HG02798 (cell line): Measurements from ENCODE around the gene C12orf75.
"Not testable (repeated sequence)": the region's sequence is repeated elsewhere in the genome, so short reads cannot be mapped to it uniquely, and the experiment has no call there.

ENCODE experiments used
- ATAC-seq: cut with Tn5 transposase; IDR thresholded peaks from one replicate; pipeline ENCODE4 v1.9.1; 2021; ENCODE audit warnings: mild to moderate bottlenecking; ENCODE audit not compliant: unreplicated experiment, poor library complexity

The C12orf75 gene

DNA sequence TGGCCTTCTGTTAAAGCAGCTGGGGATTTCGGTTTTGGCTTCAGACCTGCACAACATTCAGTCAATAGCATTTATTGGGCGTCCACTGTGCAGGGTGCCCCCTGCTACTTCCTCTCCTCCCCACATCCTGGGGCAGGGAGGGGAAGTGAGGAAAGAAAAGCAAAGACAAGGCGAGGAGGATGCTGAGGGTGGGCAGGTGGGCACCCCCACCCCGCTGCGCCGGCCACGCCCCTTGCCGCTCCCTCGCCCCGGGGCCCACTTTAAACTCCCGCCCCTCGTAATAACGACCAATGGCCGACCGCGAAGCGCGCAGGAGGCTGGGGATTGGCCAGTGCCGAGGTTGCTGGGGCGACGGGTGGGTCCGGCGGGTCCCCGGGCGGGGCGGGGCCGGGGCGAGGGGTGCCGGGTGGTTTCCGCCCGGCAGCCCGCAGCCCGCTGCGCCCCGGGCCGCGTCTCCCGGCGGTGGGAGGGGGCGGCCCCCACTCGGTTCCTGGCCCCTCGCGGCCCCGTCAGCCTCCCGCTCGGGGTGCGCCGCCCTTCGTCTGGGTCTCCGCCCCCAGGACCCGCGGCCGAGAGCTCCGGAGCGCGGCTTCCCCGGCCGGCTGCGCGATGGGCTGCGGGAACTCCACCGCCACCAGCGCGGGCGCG, at the start of gene C12orf75:
Gene C12orf75, plus strand, starts transcription at position 409 of the 648 bp plus-strand sequence. Its CDS starts 201 bp downstream, at position 610.
- peak; percentile 93 for ATAC-seq

DNA sequence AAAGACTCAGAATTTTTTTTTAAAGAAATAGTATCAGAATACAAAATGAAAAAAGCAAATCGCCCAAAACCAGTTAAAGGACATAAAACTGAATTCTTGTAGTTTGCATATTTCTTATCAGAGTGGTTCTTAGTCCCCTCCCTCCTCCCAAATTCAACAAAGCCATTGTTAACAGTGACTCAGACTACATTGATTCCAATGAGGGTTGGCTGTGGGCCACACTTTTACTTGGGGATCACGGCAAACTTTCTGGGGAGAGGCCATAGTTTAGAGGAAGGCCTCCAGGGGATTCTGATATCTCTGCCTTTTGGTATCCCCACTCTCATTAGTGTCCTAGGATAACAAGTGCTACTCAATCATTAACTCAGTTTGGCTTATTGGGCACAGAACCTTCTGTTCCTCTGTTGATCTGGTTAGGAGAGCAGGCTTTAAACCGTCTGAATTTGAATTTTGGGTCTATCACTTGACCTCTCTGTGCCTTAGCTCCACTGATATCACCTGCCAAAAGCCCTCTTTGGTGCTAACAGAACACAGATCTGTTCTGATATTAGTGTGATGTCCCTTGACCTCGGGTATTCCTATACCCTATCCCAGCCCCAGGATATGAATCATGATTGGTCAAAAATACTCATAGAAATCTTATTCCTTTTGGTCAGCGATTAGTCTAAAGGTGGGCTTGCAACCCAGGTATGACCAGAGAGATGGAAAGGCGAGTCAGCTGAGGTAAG, 49.4 kb upstream of the C12orf75 start:
- no peak for ATAC-seq

DNA sequence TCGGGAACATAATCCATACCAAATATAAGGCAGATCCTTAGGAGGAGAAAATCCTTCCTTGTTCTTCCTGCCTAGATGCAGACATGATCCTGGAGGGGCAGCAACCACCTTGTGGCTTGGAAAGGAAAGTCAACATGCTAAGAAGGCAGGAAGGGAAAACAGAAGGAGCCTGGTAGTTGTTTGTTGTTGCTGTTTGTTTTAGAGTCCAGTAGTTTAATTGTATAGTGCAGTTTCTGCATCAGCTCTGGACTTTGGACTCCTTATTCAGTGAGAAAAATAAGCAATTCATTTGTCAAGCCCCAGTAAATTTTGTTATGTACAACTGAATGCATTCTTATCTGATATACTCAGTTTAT, 48.8 kb upstream of the C12orf75 start:
- no peak for ATAC-seq

DNA sequence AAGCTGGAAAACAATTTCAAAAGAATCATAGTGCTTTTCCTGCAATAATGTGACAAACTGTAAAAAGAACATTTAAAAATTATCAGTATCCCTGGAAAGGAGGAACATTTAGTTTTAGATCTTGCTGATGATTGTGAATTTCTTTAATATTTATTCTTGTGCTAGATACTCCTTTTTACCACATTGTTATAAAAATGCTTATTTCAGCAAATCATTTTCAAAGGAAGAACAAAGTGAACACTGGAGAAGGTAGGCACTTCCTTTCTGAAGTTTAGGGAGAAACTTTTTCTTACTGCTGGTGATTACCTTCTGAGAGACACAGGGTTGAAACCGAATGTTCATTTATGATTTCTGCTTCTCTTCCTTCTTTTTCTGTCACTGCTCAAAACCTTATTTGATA, 45.1 kb upstream of the C12orf75 start:
- no peak for ATAC-seq

DNA sequence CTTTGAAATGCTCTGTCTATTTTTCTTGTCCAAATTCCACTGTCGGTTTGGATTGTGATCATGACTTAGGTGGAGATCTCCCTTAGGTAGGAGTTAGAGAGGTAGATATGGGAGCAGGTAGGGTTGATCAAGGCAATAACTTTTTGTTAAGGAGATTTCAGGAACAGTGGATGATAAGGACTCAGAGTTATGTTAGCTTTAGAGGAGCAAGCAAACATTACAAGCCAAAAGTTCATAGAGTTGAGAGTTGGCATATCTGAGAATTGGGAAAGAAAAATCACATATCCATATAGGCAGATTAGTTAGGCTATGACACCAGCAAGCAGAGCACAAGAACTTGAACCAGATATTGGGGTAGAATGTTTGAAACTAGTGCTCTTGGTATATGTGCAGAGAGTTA, 43.1 kb upstream of the C12orf75 start:
- ATAC-seq = no peak

DNA sequence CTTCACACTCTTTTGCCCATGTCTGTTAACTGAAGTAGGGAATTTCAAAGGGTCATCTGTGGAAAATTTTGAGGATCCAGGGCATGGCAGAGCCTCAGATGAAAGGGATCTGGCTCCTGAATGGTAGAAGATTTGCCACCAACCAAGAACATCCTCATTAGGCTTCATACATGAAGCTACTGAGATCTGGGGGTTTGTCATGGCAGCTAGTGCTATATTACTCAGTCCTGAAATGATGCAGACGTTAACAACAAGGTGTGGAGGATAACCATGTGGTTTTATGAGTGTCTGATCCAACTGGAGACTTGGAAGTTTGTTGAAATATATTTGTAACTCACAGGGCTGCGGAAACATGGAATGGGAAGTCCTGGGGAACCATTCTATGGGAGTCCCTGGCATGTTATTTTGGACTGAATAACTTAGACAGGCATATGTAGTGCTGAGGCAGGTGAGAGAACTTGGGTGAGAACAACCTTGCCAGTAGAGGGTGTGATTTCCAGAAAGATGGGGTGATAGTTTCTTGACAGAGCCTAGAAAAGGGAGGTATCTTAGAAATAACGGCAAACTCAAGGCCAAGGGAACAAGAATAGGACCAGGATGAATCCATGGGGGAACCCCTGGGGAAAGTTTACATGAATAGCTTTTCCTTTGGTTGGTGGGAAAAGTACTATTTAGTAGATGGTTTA, 42.0 kb upstream of the C12orf75 start:
- ATAC-seq = no peak

DNA sequence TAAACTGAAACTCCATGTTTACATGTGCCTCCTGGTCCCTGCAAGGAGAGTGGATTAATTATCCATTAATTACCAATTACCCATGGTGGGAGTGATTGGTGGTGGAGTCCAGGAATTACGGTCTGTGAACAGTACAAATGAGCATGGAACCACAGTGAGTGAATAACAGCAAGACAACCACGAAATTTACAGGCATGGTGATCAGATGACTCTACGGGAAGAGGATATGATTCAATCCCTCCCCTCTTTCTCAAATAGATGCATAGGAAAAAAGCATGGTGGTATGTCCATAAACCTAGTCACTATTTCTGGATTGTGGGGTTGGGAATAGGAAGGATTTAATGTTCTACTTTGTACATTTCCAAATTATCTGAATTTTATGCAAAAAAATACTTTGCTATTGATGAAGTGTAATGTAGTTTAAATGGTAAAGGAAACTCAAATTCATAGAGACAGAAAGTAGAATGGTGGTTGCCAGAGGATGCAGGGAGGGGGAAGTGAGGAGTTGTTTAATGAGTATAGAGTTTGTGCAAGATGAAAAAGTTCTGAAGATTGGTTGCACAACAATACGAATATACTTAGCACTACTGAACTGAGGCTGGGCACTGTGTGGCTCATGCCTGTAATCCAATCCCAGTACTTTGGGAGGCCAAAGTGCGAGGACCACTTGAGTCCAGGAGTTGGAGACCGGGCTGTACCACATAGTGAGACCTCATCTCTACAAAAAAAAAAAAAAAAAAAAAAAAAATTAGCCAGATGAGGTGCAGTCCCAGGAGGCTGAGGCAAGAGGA, 41.2 kb upstream of the C12orf75 start:
- no peak for ATAC-seq

DNA sequence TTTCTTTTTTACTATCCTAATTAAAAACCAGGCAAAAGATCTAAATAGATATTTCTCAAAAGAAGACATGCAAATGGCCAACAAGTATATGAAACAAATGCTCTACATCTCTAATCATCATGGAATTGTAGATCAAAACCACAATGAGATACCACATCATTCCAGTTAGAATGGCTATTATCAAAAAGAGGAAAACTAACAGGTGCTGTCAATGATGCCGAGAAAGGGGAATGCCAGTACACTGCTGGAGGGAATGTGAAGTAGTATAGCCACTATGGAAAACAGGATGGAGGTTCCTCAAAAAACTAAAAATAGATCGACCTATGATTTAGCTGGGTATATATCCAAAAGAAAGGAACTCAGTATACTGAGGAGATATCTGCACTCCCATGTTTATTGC, 39.0 kb upstream of the C12orf75 start:
- no peak for ATAC-seq

DNA sequence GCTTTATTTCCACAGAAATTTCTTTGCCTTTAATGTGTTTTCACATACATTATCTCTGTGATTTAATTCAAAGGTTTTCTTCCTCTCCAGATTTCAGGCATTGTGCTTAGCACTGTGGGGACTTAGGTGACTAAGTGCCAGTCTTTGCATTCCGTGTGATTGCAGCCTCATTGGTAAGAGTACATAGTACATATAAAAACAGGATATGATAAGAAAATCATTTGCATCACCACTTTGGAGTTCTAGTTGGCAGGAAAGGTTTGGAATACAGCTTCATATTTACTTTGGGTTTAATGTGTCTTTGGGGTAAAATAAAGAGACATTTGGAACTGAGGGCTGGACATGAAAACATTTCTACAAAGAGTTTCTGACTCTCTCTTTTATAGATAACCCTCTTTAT, 37.8 kb upstream of the C12orf75 start:
- ATAC-seq = no peak

DNA sequence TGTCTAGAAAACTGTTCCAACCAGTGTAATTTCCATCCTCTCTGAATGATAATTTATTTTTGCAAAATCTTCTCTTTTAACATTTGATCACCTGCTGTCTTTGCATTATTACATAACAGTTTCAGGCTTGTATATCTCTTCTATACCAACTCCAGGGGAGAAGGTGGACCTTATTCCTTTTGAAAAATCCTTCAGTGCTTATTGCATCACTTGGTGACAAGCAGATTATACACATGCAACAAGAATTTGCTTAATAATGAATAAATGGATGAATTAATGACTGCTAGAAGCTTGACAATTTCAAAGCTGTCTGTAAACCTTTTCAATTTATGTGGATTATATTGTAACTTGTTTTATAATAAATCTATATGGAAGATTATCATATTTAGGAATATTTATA, 37.3 kb upstream of the C12orf75 start:
- no peak for ATAC-seq

DNA sequence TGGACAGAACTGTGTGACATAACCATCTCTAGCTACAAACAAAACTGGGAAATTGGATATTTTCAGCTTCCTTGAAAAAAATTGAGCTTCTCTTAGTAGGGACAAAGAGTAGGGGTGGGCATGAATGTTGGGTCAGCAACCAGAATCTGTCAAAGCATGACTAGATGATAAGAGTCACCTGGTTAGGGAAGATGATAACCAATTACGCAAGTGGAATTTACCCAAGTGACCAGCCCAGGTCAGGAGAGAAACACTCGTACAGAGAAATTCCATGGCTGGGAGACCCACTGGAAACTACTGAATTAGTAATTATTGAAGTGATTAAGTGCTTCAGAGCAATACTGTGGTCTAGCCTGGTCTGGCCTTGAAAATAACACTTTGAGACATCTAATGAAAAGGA, 36.3 kb upstream of the C12orf75 start:
- no peak for ATAC-seq

DNA sequence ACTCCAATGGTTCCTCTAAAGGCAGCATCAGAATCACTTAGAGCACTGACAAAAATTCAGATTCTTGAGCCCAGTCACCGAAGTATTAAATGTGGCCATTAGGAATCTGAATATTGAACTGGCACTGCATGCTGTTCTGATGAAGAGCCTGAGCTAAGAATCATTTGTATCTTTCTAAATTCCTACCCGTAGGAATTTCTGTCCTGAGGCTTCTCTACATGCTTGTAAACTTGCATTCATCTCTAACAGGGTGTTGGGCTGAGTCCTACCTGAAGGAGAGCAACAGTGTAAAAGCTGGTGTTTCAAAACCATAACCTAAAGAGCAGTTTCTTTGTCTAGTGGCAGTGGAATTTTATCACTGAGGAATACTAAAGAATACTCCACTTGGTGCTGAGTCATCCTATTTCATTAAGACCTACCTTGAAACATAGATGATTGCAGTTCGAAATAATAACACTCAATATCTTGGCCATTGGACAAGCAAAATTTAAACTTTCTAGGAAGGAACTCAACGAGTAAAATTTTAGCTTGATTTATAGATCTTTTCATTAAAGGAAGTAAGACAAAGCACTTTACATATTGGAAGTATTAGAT, 35.5 kb upstream of the C12orf75 start:
- no peak for ATAC-seq

DNA sequence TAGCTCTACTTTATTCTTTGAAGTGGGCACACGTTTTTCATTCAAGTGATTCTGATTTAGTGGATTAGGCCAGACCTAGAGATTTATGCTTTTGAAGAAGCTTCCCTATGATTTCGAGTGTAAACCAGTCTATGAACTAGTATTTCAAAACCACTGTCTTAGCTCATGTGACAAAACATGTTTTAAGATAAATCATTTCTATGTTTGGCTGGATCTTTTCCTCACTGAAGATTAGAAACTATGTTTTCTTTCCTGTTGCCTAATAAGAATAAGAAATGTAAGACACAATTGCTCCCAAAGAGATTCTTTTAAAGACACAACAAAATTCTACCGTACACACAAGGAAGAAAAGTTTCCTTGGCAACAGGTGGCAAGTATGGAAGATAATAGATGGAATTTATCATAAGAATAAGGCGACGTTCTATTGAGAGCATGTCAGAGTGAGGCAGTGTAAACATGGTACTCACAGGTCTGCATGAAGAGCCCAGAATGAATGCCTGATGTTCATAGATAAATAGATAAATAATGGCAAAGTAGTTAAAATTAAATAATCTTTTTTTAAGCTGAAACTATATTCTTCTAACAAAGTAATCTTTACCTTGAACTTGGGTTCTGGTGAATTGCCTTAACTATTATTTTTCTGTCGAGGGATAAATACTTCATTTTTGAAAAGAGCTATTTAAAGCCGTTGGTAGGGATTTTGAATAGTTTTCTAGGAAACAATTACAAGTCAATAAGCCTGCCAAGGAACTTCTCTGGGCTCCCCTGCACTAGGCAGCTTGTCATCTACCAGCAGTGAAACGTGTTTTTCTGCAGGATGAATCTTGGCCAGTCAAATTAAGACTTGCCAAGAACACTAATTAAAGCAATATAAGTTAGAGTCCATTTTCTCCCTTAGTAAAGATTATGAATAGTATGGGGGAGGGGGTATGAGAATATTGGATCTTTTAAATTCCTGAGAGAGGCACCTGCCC, 34.1 kb upstream of the C12orf75 start:
- no peak for ATAC-seq

DNA sequence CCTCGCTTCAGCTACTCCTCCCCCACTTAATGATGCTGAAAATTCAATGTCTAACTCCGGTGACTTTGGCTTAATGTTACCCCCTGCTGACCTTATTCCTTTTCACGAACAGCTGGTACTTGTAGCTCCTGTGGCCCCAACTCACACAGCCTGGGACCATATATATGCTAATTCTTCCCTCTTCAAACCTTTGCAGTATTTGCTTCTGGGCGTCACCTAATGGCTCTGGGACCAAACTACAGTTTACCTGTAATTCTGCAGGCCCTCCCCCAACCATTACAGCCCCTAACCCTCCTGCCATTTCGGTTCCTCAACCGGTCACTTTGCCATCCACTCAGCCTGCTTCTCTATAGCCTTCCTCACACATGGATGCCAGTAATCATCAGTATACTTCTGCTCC, 29.6 kb upstream of the C12orf75 start:
- no peak for ATAC-seq

DNA sequence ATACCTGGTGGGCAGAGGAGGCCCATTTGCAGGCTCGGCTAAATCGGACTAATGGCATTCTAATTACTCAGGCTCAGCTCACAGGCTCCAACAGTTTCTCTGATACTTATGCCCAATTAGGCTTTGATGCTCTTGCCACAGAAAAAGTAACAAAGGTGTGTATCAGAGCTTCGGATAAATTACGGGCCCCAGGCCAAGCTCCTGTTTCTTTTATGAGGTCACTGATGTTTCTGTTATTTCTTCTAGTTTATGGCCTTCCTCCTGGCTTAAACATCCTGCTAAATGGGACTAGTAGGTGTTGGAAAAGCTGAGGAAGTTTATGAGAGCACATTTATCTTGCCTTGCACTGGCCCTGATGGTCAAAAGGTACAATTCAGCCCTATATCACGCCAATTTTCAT, 28.8 kb upstream of the C12orf75 start:
- no peak for ATAC-seq

DNA sequence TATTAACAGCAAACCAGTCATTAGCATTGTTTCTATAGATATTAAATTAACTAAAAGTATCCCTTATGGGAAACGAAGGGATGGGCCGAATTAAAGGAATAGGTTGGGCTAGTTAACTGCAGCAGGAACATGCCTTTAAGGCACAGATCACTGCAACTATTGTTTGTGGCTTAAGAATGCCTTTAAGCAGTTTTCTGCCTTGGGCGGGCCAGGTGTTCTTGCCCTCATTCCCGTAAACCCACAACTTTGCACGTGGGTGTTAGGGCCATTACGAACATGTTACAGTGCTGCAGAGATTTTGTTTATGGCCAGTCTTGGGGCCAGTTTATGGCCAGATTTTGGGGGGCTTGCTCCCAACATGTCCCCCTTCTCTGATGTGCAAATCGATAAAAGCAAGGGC, 27.5 kb upstream of the C12orf75 start:
- ATAC-seq = not testable (repeated sequence)

DNA sequence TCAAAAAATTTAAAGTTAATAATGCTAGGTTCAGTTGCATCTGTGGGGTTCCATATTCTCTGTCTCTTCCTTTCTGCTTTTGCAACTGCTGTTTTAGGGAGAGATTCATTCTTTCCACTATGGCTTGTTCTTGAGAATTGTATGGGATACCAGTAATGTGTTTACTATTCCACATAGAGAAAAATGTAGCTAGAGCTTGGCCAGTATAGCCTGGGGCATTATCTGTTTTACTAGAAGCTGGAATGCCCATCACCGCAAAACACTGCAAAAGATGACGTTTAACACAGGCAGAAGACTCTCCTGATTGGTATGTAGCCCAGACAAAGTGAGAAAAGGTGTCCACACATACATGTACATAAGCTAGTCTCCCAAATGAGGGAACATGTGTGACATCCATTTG, 25.9 kb upstream of the C12orf75 start:
- not testable (repeated sequence) for ATAC-seq

DNA sequence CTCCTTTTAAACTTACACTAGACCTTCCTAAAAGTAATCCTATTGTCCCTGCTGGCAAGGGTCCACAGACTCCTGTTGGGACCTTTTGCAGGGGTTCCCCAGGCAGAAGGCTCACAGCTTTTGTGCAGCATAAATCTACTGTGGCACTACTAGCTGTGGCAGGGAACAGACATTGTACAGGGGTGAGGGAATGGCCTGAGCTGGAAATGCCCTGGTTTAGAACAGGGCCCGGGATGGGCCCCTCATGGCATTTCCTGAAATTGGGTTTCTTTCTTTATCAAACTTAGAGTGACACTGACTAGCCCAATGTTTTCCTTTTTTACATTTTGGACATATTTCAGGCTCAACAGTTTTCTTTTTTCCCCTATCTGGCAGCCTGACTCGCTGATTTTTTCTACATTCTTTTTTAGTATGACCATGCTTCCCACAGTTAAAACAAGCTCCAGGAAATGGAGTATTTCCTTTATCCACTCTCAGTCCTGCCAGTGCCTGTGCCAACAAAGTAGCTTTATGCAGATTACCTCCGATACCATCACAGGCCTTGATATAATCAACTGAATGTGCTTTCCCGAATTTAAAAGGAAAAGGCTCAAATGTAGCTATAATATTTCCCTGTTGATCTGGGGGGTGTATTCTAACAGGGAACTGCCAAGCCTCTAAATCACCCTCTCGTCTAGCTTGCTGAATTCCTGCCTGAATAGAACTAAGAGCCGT, 22.7 kb upstream of the C12orf75 start:
- not testable (repeated sequence) for ATAC-seq

DNA sequence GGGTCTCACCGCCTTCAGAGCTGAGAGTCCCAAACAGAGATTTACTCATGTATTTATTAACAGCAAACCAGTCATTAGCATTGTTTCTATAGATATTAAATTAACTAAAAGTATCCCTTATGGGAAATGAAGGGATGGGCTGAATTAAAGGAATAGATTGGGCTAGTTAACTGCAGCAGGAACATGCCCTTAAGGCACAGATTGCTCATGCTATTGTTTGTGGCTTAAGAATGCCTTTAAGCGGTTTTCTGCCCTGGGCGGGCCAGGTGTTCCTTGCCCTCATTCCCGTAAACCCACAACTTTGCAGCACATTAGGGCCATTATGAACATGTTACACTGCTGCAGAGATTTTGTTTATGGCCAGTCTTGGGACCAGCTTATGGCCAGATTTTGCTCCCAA, 21.7 kb upstream of the C12orf75 start:
- ATAC-seq = not testable (repeated sequence)
